CD4-positive, alpha-beta T cell (primary cell): ENCODE measurements around the gene TENM4. TPM values are rescaled to one million over a fixed set of nuclear protein-coding genes. Genes with fewer than 3 reads are reported as not detected.

Experiments used
- ATAC-seq: fragments of 200-7000 bp; cut with Tn5 transposase; one replicate; pipeline ENCODE4 v1.10.0; 2022; ENCODE audit warnings: mild to moderate bottlenecking; ENCODE audit not compliant: poor library complexity
- CTCF ChIA-PET: fragments of 350-600 bp; sonication (Branson Sonifier 250); formaldehyde crosslinking; loops from one replicate; lab custom pipeline; 2021; ENCODE audit warnings: antibody characterized with exemption, inconsistent platforms; lab: Charles Lee
- POLR2A ChIA-PET: fragments of 350-600 bp; sonication (Branson Sonifier 250); formaldehyde crosslinking; loops from one replicate; lab custom pipeline; 2021; ENCODE audit warnings: antibody characterized with exemption, inconsistent platforms; lab: Charles Lee
- DNase-seq, 14 experiments: peaks; one replicate each; pipeline ENCODE4 v3.0.0-alpha.2; 2013 to 2020; ENCODE audit warnings: mixed read lengths in 2 of 14
- H3K27ac ChIP-seq, 2 donors: one replicate each; pipeline versions ENCODE4 v1.5.1 to v1.7.0; 2013; ENCODE audit warnings: low read length in 2 of 2, low read depth in 1 of 2, mild to moderate bottlenecking in 1 of 2
- H3K27me3 ChIP-seq, 2 experiments: 1 replicate in 1 of 2; 2 replicates in 1 of 2; pipeline versions ENCODE4 v1.6.1 to v1.7.0; 2013; ENCODE audit warnings: low read length in 2 of 2, control low read depth in 1 of 2, mild to moderate bottlenecking in 1 of 2, moderate library complexity in 1 of 2; ENCODE audit not compliant: insufficient read depth in 2 of 2, control insufficient read depth in 1 of 2
- H3K36me3 ChIP-seq: one replicate; pipeline ENCODE4 v1.6.1; 2013; ENCODE audit warnings: low read length, control low read depth; ENCODE audit not compliant: insufficient read depth
- H3K4me1 ChIP-seq: one replicate; pipeline ENCODE4 v1.6.1; 2013; ENCODE audit warnings: low read length, control low read depth; ENCODE audit not compliant: insufficient read depth
- H3K4me3 ChIP-seq: one replicate; pipeline ENCODE4 v1.5.1; 2013; ENCODE audit warnings: mild to moderate bottlenecking, low read length, moderate library complexity
- H3K9me3 ChIP-seq, 2 experiments: 1 replicate in 1 of 2; 2 replicates in 1 of 2; pipeline versions ENCODE4 v1.6.1 to v1.7.0; 2013; ENCODE audit warnings: low read length in 2 of 2, mild to moderate bottlenecking in 2 of 2, control low read depth in 1 of 2, moderate library complexity in 1 of 2; ENCODE audit not compliant: control insufficient read depth in 1 of 2, insufficient read depth in 1 of 2
- H3K27ac Mint-ChIP-seq: one replicate; pipeline ENCODE4 v1.8.0; 2020; ENCODE audit warnings: mixed read lengths
- H3K27me3 Mint-ChIP-seq: one replicate; pipeline ENCODE4 v1.8.0; 2021; ENCODE audit warnings: mixed read lengths
- H3K36me3 Mint-ChIP-seq: one replicate; pipeline ENCODE4 v1.8.0; 2021; ENCODE audit warnings: low read depth, mixed read lengths
- H3K4me1 Mint-ChIP-seq: one replicate; pipeline ENCODE4 v1.8.0; 2021; ENCODE audit warnings: low read depth, mixed read lengths
- H3K4me3 Mint-ChIP-seq: one replicate; pipeline ENCODE4 v1.8.0; 2020; ENCODE audit warnings: mild to moderate bottlenecking, mixed read lengths
- H3K9me3 Mint-ChIP-seq: one replicate; pipeline ENCODE4 v1.8.0; 2020; ENCODE audit warnings: mixed read lengths
- CTCF ChIP-seq: fragments of 200-600 bp; IDR thresholded peaks from one replicate; pipeline ENCODE4 v1.8.0; 2022; ENCODE audit warnings: antibody characterized with exemption, mild to moderate bottlenecking
- intact Hi-C, 2 experiments: fragments of 100-400 bp; cut with DNase I in 1 of 2; cut with micrococcal nuclease in 1 of 2; formaldehyde crosslinking; loops; one replicate each; pipeline versions ENCODE4 v1.15.1 to v1.9.0; 2023 to 2025; cut with DNase I, micrococcal nuclease
- total RNA-seq, 174 experiments: library from RNA in 2 of 174; stranded (reverse) in 2 of 174; gene quantifications; one replicate each; pipeline ENCODE4 v1.2.3 and lab custom pipeline; 2021 to 2026

The TENM4 gene
- total RNA-seq, 2 experiments from 2014 or later = 0.22 to 0.31 TPM

DNA sequence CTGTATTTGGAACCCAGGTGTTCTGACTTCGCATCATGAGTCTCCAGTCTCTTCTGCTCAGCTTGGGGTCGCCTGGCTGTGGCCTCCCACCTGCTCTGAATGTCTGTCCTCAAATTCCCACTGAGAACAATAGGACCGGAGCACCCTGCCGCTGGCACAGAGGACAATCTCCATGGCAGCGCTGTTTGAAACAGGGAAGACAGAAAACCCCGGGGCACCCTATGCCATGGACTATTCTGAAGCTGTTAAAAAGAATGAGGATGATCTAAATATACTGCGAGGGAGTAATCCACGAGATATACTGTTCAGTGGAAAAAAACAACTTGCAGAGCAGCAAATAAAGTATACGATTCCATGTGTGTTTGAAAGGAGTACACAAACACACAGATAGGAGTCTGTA, 450.6 kb downstream of the TENM4 start:
- H3K27ac ChIP-seq = no peak overlapping the region
- ChIA-PET POLR2A (no interaction called here), CTCF (no interaction called here)
- no peaks in the 10 kb centered on the region for H3K9me3 ChIP-seq
- intact Hi-C loops = no loop called here
- H3K4me3 ChIP-seq = no peak overlapping the region
- no peaks in the 10 kb centered on the region for H3K27me3 ChIP-seq
- no peak overlapping the region for H3K27ac Mint-ChIP-seq
- H3K4me1 Mint-ChIP-seq = no peaks in the 10 kb centered on the region
- H3K36me3 ChIP-seq = no peaks in the 10 kb centered on the region
- no peak overlapping the region for H3K4me3 Mint-ChIP-seq
- DNase-seq (no peak), ATAC-seq (no peak)
- no peak for TF ChIP-seq CTCF
- H3K9me3 Mint-ChIP-seq = peaks cover 5% of the 10 kb centered on the region
- no peaks in the 10 kb centered on the region for H3K4me1 ChIP-seq
- H3K36me3 Mint-ChIP-seq = no peaks in the 10 kb centered on the region
- H3K27me3 Mint-ChIP-seq = peaks cover 22% of the 10 kb centered on the region

GRCh38 chr11:78987748-78988147, 453.1 kb downstream of the TENM4 start:
- intact Hi-C loops = no loop called here
- peaks cover 2% of the 10 kb centered on the region for H3K9me3 Mint-ChIP-seq
- H3K9me3 ChIP-seq = no peaks in the 10 kb centered on the region
- H3K27ac Mint-ChIP-seq = no peak overlapping the region
- no peaks in the 10 kb centered on the region for H3K36me3 ChIP-seq
- no peaks in the 10 kb centered on the region for H3K27me3 ChIP-seq
- ChIA-PET POLR2A (no interaction called here), CTCF (no interaction called here)
- H3K36me3 Mint-ChIP-seq = no peaks in the 10 kb centered on the region
- DNase-seq (no peak), ATAC-seq (no peak)
- peaks cover 11% of the 10 kb centered on the region for H3K27me3 Mint-ChIP-seq
- H3K27ac ChIP-seq = no peak overlapping the region
- no peak overlapping the region for H3K4me3 ChIP-seq
- no peak for TF ChIP-seq CTCF
- H3K4me1 ChIP-seq = no peaks in the 10 kb centered on the region
- H3K4me3 Mint-ChIP-seq = no peak overlapping the region
- no peaks in the 10 kb centered on the region for H3K4me1 Mint-ChIP-seq

- TF ChIP-seq CTCF = no peak
- Histone ChIP-seq H3K4me1 (no peaks in the 10 kb centered on the region), H3K36me3 (no peaks in the 10 kb centered on the region), H3K27ac (no peak overlapping the region), H3K27me3 (no peaks in the 10 kb centered on the region), H3K4me3 (no peak overlapping the region), H3K9me3 (no peaks in the 10 kb centered on the region)
- ATAC-seq = no peak
- no peak overlapping the region for H3K4me3 Mint-ChIP-seq
- H3K36me3 Mint-ChIP-seq = no peaks in the 10 kb centered on the region
- DNase-seq = no peak
- peaks cover 2% of the 10 kb centered on the region for H3K9me3 Mint-ChIP-seq
- H3K27ac Mint-ChIP-seq = no peak overlapping the region
- H3K4me1 Mint-ChIP-seq = no peaks in the 10 kb centered on the region
- intact Hi-C loops = no loop called here
- H3K27me3 Mint-ChIP-seq = peaks cover 10% of the 10 kb centered on the region
- ChIA-PET CTCF (no interaction called here), POLR2A (no interaction called here)
These were observed 454.5 kb downstream of the TENM4 start for GRCh38 chr11:78986305-78986704.
